HEK293 (cell line): ENCODE measurements around the gene FAM229A.

ENCODE experiments used
- CTCF ChIP-seq: fragments of 450-650 bp; formaldehyde crosslinking; IDR thresholded peaks from 2 replicates; pipeline ENCODE4 v1.5.1; 2016; ENCODE audit warnings: missing biosample characterization, missing genetic modification characterization
- ELK4 ChIP-seq: IDR thresholded peaks from 2 replicates; pipeline ENCODE4 v1.6.1; 2011; ENCODE audit warnings: mild to moderate bottlenecking, low read depth, low read length, borderline replicate concordance
- ZNF274 ChIP-seq, 2 experiments: fragments of 200-500 bp in 1 of 2; fragments of 450-650 bp in 1 of 2; sonication (Bioruptor generic) in 1 of 2; formaldehyde crosslinking in 1 of 2; IDR thresholded peaks; 2 replicates each; pipeline versions ENCODE4 v1.5.1 to v1.6.1; 2014 to 2016; ENCODE audit warnings: borderline replicate concordance in 1 of 2, inconsistent platforms in 1 of 2, low read length in 1 of 2, missing biosample characterization in 1 of 2, missing genetic modification characterization in 1 of 2
- ZNF37A ChIP-seq: fragments of 450-650 bp; IDR thresholded peaks from 2 replicates; pipeline ENCODE4 v1.5.1; 2018; ENCODE audit warnings: missing biosample characterization, missing genetic modification characterization

- TF ChIP-seq ELK4 = no peak
- no peak for TF ChIP-seq CTCF
- TF ChIP-seq ZNF37A (tag by site-specific recombination) = no peak
- no peak for TF ChIP-seq ZNF274 (IDR thresholded peaks at IDR 0.05; ENCODE audit: low read length)
- TF ChIP-seq ZNF274 (tag by site-specific recombination; IDR thresholded peaks at IDR 0.05; ENCODE audit: borderline replicate concordance) = no peak
Measured at GRCh38 chr1:32336963-32337675, 25.2 kb downstream of the FAM229A start.
